K562 (cell line): Measurements from ENCODE around the gene CCDC106. TPM values are rescaled to one million over a fixed set of nuclear protein-coding genes. Genes with fewer than 3 reads are reported as not detected.
A peak's percentile ranks its signal among the peaks of the same experiment; 100 is the strongest.

Experiments
- ATF1 ChIP-seq, 2 experiments: fragments of 450-650 bp in 1 of 2; IDR thresholded peaks; 2 replicates each; pipeline ENCODE4 v1.6.1; 2016; ENCODE audit warnings: missing compliant biosample characterization in 1 of 2, missing genetic modification characterization in 1 of 2
- BHLHE40 ChIP-seq: IDR thresholded peaks from 2 replicates; pipeline ENCODE4 v1.6.1; 2011; ENCODE audit warnings: low read length, improper control_type of control experiment
- CLOCK ChIP-seq: fragments of 250-450 bp; sonication (Bioruptor Pico); IDR thresholded peaks from 2 replicates; pipeline ENCODE4 v1.4.0; 2020; ENCODE audit warnings: mild to moderate bottlenecking, moderate library complexity, borderline replicate concordance
- COPS2 ChIP-seq: fragments of 450-650 bp; conservative IDR thresholded peaks from 2 replicates; pipeline ENCODE4 v1.6.1; 2016; ENCODE audit warnings: mild to moderate bottlenecking, moderate library complexity
- E2F5 ChIP-seq: sonication (generic); formaldehyde crosslinking; IDR thresholded peaks from 2 replicates; pipeline ENCODE4 v1.8.0; 2022; ENCODE audit warnings: mild to moderate bottlenecking, missing genetic modification reagents
- ELF2 ChIP-seq: fragments of 250-450 bp; sonication (Bioruptor Pico); IDR thresholded peaks from 2 replicates; pipeline ENCODE4 v1.5.0; 2021; ENCODE audit warnings: mild to moderate bottlenecking
- ETV1 ChIP-seq: fragments of 450-650 bp; conservative IDR thresholded peaks from 2 replicates; pipeline ENCODE4 v1.6.1; 2016; ENCODE audit warnings: missing genetic modification characterization, control low read depth, low read depth, missing compliant biosample characterization
- HBP1 ChIP-seq: fragments of 450-650 bp; formaldehyde crosslinking; IDR thresholded peaks from 2 replicates; pipeline ENCODE4 v1.4.0; 2022; ENCODE audit warnings: missing genetic modification characterization
- HDGF ChIP-seq: fragments of 450-650 bp; IDR thresholded peaks from 2 replicates; pipeline ENCODE4 v1.6.1; 2016
- HMGN3 ChIP-seq: IDR thresholded peaks from 2 replicates; pipeline ENCODE4 v1.6.1; 2011; ENCODE audit warnings: borderline replicate concordance, low read depth, mild to moderate bottlenecking, mixed read lengths, low read length; ENCODE audit not compliant: insufficient read length; ENCODE audit errors: extremely low read depth
- KLF10 ChIP-seq: fragments of 250-450 bp; sonication (Bioruptor Pico); IDR thresholded peaks from 2 replicates; pipeline ENCODE4 v1.6.1; 2021; ENCODE audit warnings: matching md5 sums
- MAFG ChIP-seq: fragments of 450-650 bp; conservative IDR thresholded peaks from 2 replicates; pipeline ENCODE4 v1.6.1; 2016; ENCODE audit warnings: missing genetic modification characterization, missing compliant biosample characterization
- NR2C1 ChIP-seq, 2 experiments: fragments of 450-650 bp; IDR thresholded peaks; 2 replicates each; pipeline ENCODE4 v1.6.1; 2017; ENCODE audit warnings: mild to moderate bottlenecking in 2 of 2, antibody characterized with exemption in 1 of 2, inconsistent platforms in 1 of 2, missing compliant biosample characterization in 1 of 2, missing genetic modification characterization in 1 of 2
- POLR2A ChIP-seq: fragments of 450-650 bp; conservative IDR thresholded peaks from 2 replicates; pipeline ENCODE4 v1.6.1; 2016
- PYGO2 ChIP-seq: fragments of 450-650 bp; IDR thresholded peaks from 2 replicates; pipeline ENCODE4 v1.6.1; 2016; ENCODE audit warnings: mild to moderate bottlenecking, missing genetic modification characterization, moderate library complexity, missing compliant biosample characterization
- SIRT6 ChIP-seq: IDR thresholded peaks from one replicate; pipeline ENCODE4 v1.6.1; 2012; ENCODE audit warnings: low read depth, mild to moderate bottlenecking, control low read depth, inconsistent platforms, low read length, moderate library complexity
- STAT5A ChIP-seq: IDR thresholded peaks from 2 replicates; pipeline ENCODE4 v1.6.1; 2012; ENCODE audit warnings: low read length, inconsistent platforms, borderline replicate concordance
- ZNF324 ChIP-seq: fragments of 250-450 bp; sonication (Bioruptor Pico); IDR thresholded peaks from 2 replicates; pipeline ENCODE4 v1.4.0; 2020; ENCODE audit warnings: mild to moderate bottlenecking
- ZNF354B ChIP-seq: fragments of 250-450 bp; sonication (Bioruptor Pico); IDR thresholded peaks from 2 replicates; pipeline ENCODE4 v1.4.0; 2020
- ZNF764 ChIP-seq: fragments of 250-450 bp; sonication (Bioruptor Pico); IDR thresholded peaks from 2 replicates; pipeline ENCODE4 v1.4.0; 2020; ENCODE audit warnings: low read depth, mild to moderate bottlenecking, moderate library complexity
- polyA plus RNA-seq, 8 experiments: library from polyadenylated mRNA; depleted of rRNA in 4 of 8; stranded (reverse) in 5 of 8; unstranded in 3 of 8; fragments of >200 nt; fragmentation: Nextera tagmentation in 2 of 8; fragmentation: Illumina TruSeq in 1 of 8; extraction: Ambion mirVana in 2 of 8; extraction: Trizol in 1 of 8; gene quantifications; 2 replicates each; pipeline versions ENCODE4 v1.2.1 to v1.2.3, GENCODE V29; 2011 to 2014; ENCODE audit warnings: inconsistent platforms in 1 of 8, missing spikeins in 1 of 8
- total RNA-seq, 7 experiments: library from RNA; depleted of rRNA in 6 of 7; stranded (reverse); fragments of >200 nt in 6 of 7; fragmentation: Illumina TruSeq in 2 of 7; extraction: Trizol in 2 of 7; gene quantifications; 2 replicates each; pipeline versions ENCODE4 v1.2.1 to v1.2.3, GENCODE V29; 2011 to 2021; ENCODE audit warnings: low replicate concordance in 1 of 7
- TF ChIP-seq, protein P1 (sequence below): fragments of 250-450 bp; sonication (Bioruptor Pico); IDR thresholded peaks from 2 replicates; pipeline ENCODE4 v1.5.0; 2022; ENCODE audit warnings: mild to moderate bottlenecking
- TF ChIP-seq, protein P2 (sequence below): fragments of 450-650 bp; formaldehyde crosslinking; IDR thresholded peaks from 2 replicates; pipeline ENCODE4 v1.4.0; 2022; ENCODE audit warnings: missing genetic modification characterization

The CCDC106 gene
- total and polyA plus RNA-seq, 9 of the 15 experiments (the other 6 are each of a cell fraction or from before 2014, with no cell fraction given), result 0.10 to 27.5 (median 15.0) TPM; not detected in 1

DNA sequence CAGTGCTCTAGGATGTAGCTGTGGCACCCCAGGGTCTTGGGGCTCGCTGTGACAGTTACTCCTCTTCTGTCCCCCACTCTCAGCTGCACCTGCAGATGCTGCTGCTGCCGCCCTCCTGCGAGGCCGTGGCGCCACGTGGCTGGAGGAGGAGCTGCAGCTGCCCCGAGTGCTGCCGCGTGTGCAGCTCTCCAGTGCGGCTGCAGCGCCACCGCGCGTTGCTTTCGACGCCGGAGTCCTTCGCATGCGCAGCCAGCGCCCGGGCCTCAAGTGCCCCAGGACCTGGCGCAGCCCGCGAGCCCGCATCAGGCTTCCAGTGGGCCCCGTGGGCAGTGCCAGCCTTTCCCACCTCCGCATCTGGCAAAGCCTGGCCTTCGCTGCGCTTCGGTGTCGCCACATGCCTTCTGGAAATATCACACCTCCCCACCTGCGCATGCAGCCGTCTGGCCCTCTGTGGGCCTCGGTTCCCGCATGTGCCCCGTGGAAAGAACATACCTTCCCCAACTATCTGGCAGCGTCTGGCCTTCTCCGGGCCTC is 7.9 kb upstream of the CCDC106 start (continued):
- TF ChIP-seq HBP1 (CRISPR knock-in tag) (no peak), ZNF354B (no peak), POLR2A (no peak), ETV1 (no peak), SIRT6 (no peak), E2F5 (CRISPR knock-in tag) (peak; percentile 99), MAFG (tag) (no peak), BHLHE40 (peak; percentile 61), ELF2 (no peak), ZNF324 (CRISPR knock-in tag) (no peak), HDGF (no peak), HMGN3 (peak; percentile 54), ATF1 (CRISPR knock-in tag; IDR thresholded peaks at IDR 0.05) (no peak), ATF1 (tag; IDR thresholded peaks at IDR 0.05) (peak; percentile 76), COPS2 (no peak), CLOCK (0 out of 2 replicates have a peak, but pooled peaks have one; percentile 25), PYGO2 (tag) (no peak), ZNF764 (CRISPR knock-in tag) (no peak), STAT5A (no peak), KLF10 (CRISPR knock-in tag) (no peak), NR2C1 (IDR thresholded peaks at IDR 0.05) (no peak), NR2C1 (tag; IDR thresholded peaks at IDR 0.05) (no peak)
- TF ChIP-seq, protein P1, sequence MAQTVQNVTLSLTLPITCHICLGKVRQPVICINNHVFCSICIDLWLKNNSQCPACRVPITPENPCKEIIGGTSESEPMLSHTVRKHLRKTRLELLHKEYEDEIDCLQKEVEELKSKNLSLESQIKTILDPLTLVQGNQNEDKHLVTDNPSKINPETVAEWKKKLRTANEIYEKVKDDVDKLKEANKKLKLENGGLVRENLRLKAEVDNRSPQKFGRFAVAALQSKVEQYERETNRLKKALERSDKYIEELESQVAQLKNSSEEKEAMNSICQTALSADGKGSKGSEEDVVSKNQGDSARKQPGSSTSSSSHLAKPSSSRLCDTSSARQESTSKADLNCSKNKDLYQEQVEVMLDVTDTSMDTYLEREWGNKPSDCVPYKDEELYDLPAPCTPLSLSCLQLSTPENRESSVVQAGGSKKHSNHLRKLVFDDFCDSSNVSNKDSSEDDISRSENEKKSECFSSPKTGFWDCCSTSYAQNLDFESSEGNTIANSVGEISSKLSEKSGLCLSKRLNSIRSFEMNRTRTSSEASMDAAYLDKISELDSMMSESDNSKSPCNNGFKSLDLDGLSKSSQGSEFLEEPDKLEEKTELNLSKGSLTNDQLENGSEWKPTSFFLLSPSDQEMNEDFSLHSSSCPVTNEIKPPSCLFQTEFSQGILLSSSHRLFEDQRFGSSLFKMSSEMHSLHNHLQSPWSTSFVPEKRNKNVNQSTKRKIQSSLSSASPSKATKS (CRISPR knock-in tag), result no peak
- TF ChIP-seq, protein P2, sequence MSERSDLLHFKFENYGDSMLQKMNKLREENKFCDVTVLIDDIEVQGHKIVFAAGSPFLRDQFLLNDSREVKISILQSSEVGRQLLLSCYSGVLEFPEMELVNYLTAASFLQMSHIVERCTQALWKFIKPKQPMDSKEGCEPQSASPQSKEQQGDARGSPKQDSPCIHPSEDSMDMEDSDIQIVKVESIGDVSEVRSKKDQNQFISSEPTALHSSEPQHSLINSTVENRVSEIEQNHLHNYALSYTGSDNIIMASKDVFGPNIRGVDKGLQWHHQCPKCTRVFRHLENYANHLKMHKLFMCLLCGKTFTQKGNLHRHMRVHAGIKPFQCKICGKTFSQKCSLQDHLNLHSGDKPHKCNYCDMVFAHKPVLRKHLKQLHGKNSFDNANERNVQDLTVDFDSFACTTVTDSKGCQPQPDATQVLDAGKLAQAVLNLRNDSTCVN (CRISPR knock-in tag), result no peak
